ENCODE data around the gene RFK. TPM values are rescaled to one million over a fixed set of nuclear protein-coding genes. Genes with fewer than 3 reads are reported as not detected.
"Not testable (repeated sequence)": the region's sequence is repeated elsewhere in the genome, so short reads cannot be mapped to it uniquely, and the experiment has no call there.

Gene RFK
- polyA plus RNA-seq (2013, experiment 1 of 2; ENCODE audit: insufficient read length) = 17.0 TPM
- polyA plus RNA-seq (2013, experiment 2 of 2; ENCODE audit: insufficient read length) = 18.8 TPM

DNA sequence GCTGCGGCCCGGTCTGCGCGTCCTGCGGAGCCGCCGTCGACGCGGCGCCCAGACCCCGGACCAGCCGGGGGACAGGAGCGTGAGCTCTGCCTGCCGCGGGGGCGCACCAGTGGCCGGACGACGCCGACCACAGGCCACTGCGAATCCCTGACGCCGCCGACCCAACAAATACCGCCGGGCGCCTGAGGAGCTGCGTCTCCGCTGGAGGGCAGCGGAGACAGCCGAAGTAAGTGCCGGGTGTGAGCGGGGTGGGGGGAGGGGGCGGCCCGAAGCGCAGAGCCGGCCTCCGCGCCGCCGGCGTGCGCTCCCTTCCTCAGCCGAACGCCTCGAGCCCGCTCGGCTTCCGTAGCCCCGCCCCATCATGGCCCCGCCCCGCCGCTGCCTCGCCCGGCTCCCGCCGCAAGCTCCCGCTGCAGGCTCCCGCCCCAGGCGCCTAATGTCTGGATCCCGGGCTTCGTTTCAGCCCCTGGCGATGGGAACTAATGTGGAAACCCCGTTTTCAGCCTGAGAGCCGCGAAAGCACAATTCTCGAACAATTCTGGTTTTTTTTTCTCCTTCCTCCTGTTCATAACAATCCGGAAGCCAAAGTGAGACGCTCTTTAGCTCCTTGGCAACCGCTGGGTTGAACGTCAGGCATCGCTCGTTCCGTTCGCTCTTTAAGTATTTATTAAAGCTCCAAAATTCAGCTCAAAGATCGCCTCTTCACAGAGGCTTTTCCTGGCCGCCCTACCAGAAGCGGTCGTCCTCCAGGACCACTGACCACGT is at the start of gene RFK:
Gene RFK, minus strand, starts transcription at position 232 of the 765 bp plus-strand sequence. CDS start 255 bp downstream, outside the sequence.
- peak; percentile 95 for DNase-seq

DNA sequence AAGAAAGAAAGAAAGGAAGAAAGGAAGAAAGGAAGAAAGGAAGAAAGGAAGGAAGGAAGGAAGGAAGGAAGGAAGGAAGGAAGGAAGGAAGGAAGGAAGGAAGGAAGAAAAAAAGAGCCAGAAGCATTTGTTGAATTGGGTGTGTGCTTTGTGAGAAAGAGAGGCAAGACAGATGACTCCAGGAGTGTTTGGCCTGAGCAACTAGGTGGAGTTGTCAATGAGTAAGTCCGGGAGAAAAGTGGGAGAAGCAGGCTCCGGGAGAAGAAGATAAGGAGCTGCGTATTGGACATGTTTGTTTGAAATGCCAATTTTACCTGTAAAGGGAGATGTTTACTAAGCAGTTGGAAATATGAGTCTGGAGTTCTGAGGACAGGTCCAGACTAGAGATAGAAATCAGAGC is 49.7 kb upstream of the RFK start:
- no peak for DNase-seq

DNA sequence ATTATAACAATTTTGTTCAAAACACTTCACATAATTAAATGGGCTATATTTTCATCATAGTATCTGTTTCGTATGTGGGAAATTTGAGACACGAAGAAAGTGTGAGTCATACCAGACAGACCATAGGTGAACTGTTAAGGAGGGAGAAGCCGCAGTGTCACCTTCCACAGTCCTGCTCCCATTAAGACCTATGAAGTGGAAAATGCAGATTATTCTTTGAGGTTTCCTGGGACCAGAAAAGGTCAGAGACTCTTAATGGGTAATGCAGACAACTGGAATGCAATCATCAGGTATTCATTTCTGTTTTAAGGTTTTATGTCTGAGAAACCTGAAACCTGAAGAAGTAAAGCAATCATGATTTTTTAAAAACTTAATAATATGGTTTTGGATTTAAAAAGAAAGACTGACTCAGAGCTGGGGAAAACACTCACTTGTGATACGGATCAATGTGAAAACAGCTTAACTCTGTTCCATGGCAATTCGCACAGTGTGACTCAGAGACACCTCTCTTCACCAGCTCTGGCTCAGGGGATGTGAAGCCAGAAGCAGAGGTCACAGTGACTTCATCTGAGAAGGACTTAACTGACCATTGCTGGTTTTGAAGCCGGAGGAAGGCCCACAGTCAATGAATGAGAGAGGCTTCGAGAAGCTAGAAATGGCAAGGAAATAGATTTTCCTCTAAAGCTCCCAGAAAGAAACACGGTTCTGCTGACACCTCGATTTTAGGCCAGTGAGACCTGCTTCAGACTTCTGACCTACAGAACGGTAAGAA is 47.5 kb upstream of the RFK start:
- no peak for DNase-seq

DNA sequence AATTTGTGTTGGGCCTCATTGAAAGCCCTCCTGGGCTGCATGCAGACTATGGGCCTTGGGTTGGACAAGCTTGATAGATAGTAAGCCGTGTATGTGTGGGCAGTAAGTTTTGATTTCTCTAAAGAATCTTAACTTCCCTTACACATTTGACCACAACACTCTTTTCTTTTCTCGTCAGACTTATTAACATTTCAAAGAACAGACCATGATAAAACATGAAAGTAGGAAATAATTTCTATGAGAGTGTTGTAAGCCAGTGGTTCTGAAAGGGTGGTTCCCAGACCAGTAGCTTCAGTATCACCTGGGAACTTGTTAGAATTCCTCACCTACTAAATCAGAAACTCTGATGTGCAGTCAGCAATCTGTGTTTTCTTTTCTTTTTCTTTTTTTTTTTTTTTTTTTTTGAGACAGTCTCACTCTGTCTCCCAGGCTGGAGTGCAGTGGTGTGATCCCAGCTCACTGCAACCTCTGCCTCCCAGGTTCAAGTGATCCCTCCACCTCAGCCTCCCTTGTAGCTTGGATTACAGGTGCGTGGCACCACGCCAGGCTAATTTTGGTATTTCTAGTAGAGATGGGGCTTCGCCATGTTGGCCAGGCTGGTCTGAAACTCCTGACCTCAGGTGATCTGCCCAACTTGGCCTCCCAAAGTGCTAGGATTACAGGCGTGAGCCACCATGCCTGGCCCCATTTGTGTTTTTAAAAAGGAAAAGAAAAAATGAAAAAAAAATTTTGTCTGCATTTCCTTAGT is 44.8 kb upstream of the RFK start:
- DNase-seq = no peak

DNA sequence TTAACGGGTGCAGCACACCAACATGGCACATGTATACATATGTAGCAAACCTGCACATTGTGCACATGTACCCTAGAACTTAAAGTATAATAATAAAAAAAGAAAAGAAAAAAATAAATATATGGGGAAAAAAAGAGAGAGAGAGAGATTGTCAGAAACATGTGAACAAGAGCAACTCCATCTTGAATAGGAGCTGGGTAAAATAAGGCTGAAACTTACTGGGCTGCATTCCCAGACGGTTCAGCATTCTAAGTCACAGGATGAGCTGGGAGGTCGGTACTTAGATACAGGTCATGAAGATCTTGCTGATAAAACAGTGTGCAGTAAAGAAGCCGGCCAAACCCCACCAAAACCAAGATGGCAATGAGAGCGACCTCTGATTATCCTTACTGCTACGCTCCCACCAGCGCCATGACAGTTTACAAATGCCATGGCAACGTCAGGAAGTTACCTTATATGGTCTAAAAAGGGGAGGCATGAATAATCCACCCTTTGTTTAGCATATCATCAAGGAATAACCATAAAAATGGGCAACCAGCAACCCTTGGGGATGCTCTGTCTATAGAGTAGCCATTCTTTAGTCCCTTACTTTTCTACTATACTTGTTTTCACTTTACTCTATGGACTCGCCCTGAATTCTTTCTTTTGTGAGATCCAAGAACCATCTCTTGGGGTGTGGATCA is 42.9 kb upstream of the RFK start:
- DNase-seq = not testable (repeated sequence)

DNA sequence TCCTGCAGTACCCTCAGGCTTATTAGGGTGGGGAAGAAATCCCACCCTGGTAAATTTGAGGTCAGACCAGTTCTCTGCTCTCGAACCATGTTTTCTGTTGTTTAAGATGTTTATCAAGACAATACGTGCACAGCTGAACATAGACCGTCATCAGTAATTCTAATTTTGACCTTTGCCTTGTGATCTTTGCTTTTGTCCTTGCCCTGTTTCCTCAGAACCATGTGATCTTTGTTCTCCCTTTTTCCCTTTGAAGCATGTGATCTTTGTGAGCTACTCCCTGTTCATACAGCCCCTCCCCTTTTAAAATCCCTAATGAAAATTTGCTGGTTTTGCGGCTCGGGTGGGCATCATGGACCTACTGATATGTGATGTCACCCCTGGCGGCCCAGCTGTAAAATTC is 40.7 kb upstream of the RFK start:
- DNase-seq = not testable (repeated sequence)

DNA sequence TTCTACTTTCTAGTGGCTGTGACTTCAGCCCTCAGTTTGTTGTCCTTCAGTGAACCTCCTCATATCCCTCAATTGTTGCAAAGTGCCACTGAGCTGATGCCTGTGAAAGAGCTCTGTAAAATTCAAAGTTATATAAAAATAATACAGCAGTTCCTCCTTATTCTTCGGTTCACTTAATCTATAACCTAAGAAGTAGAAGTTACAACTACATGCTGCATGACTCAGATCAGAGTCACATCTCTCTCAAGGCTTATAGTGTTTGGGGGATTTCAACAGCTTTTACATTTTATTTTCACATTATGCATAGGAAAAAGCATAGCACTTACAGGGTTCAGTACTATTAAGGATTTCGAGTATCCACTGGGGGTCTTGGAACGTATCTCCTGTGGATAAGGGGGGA is 39.6 kb upstream of the RFK start:
- DNase-seq = peak; percentile 27

DNA sequence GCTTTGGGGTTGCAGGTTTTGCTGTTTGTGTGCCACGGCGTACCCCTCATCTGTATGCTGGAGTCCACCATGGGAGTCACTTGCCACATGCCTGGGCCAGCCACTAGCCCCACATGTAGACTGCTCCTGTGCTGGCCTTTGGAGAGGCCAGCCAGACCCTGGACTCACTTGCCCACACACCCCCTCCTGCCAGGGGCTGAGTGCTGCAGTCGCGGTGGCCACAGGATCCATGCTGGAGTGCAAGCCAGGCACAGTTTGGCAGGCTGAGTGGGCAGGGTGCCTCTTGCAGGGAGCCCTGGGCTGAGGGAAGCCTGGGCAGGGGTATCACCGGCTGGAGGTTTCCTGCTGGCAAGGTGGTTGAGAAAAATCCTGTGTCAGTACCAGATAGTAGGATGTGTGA is 39.2 kb upstream of the RFK start:
- no peak for DNase-seq

DNA sequence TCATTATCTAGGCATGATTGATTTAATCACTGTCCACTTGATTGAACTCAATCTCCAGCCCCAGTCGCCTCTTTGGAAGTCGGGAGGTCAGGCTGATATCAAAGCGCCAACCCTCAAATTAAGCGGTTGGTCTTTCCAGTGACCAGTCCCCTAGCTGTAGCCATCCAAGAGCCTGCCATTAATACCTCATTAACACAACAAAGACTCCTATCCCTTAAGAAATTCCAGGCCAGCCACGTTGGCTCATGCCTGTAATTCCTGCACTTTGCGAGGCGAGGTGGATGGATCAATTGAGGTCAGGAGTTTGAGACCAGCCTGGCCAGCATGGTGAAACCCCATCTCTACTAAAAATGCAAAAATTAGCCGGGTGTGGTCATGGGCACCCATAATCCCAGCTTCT is 37.4 kb upstream of the RFK start:
- DNase-seq = no peak

DNA sequence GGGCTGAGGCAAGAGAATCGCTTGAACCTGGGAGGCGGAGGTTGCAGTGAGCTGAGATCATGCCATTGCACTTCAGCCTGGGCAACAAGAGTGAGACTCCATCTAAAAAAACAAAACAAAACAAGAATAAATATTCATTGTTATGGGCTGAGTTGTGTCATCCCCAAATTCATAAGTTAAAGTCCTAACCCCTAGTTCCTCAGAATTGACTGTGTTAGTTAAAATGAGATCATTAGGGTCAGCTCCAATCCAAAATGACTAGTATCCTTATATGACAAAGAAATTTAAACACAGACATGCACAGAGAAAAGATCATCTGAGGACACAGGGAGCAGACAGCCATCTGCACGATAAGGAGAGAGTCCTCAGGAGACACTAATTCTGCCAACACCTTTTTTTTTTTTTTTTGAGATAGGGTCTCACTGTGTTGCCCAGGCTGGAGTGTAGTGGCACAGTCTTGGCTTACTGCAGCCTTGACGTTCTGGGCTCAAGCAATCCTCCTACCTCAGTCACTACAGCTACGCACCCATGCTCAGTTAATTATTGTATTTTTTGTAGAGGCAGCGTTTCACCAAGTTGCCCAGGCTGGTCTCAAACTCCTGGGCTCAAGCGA is 32.7 kb upstream of the RFK start:
- DNase-seq = no peak

DNA sequence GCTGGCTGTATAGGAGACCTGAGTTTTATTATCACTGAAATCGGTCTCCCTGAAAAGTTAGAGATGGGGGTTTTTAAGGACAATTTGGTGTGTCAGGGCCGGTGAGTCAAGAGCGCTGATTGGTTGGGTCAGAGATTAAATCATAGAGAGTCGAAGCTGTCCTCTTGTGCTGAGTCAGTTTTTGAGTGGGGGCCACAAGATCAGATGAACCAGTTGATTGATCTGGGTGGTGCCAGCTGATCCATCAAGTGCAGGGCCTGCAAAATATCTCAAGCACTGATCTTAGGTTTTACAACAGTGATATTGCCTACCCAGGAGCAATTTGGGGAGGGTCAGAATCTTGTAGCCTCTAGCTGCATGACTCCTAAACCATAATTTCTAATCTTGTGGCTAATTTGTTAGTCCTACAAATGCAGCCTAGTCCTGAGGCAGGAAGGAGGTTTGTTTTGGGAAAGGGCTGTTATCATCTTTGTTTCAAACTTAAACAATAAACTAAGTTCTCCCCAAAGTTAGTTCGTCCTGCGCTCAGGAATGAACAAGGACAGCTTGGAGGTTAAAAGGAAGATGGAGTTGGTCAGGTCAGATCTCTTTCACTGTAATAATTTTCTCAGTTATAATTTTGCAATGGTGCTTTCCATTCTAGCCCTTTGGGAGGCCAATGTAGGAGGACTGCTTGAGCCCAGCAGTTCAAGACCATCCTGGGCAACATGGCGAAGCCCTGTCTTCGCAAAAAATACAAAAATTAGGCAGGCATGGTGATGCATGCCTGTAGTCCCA is 31.6 kb upstream of the RFK start:
- no peak for DNase-seq

DNA sequence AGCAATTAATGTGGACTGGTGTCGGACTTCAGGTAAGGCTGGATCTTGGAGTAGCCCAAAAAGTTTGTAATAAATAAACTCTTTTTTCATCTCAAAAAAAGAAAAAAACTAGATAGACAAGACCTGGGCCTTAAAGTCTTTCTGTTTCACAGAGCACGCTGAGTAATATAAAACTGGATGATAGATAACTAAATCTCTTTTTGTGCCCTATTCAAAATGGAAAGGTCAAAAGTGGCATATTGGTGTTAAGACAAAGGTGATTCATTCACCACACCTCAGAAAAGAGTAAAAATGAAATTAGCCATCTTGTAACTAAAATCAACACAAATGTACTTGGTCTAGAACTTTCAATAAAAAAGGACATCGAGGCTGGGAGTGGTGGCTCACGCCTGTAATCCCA is 30.3 kb upstream of the RFK start:
- DNase-seq = no peak

DNA sequence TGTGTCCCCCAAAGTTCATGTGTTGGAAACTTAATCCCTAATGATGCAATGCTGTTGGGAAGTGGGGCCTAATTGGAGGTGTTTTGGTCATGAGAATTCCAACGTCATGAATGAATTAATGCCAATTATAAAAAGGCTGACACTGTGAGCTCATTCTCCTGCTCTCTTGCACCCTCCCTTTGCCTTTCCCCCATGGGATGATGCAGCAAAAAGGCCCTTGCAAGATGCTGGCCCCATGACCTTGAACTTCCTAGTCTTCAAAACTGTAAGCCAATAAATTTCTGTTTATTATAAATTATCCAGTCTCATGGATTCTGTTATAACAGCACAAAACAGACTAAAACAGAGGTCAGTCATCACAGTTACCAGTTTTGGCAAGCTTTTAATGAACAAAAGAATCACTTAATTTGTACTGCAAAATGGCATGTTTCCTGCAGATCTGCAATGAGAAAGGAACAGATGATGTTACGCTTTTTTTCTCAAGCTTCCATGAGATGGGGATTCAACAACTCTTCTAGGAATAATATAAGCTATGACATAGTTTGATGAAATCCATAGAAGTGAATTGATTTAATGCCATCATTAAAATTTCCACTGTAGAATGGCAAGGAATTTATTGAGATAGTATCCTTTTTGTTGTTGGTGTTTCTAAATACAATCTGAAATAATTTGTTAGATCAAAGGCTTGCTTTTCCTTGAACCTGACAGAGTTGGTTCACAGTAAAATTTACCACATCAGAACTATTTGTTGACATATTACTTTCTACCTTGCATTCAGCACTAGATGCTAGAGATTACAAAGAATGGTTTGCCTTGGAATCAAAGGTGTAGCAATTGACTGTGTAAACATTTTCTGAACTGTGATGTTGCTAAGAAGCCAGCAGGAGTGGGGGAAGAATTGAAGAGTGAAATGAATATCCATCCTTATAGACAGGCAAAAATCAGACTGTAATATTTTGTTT is 29.3 kb upstream of the RFK start:
- DNase-seq = no peak

DNA sequence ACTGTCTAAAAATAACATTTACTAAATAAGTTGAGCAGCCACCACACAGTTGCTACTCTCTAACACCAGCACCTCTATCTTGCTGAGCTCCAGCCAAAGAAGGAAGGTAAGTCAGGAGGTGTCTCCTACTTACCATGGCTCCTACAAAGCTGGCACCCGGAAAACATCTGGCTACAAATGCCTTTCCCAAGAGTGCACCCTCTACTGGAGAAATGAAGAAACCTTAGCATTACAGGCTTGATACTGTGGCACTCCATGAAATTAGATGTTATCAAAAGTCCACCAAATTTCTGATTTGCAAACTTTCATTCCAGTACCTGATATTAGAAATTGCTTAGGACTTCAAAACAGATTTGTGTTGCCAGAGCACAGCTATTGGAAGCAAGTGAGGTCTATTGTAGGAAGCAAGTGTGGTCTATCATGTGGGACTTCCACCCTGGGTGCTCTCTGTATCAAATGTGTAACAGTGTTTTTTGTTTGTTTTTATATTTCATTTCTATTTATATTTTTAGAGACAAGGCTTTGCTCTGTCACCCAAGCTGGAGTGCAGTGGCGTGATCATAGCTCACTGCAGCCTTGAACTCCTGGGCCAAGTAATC is 25.7 kb upstream of the RFK start:
- peak; percentile 18 for DNase-seq

DNA sequence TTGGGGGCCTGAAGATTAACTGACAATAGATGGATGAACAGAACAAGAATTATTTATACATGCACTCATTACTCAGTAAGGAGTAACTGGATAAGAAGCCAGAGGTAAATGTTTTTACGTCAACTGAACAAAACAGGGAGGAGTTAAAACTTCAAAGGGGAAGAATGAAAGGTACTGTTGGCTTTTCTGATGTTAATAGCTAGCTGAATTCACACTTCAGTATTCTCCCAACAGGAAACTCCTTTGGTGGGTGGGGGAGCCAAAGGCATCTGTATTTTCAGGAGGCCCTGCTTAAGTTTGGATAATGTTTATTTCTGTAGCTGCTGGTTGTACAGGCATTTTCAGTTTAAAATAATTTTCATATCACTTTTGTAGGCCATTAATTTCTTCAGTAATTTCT is 23.2 kb upstream of the RFK start:
- no peak for DNase-seq

DNA sequence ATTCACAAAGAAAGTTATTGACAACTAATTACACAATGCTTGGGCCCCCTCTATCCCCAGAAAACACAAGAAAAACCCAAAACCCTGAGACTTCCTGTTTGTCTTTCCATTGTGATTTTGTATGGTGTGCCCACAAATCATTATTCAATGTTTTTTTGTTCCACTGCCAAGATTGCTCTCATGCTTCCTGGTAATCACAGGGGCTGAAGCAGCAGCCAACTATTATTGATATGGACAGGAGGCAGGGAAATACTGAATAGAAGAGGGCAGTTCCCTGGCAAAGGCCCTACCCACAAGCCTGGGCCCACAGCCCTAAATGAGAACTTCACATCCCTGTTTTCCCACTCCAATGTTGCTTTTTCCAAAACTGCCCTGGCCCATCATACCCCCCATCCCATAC is 21.5 kb upstream of the RFK start:
- DNase-seq = peak; percentile 33

DNA sequence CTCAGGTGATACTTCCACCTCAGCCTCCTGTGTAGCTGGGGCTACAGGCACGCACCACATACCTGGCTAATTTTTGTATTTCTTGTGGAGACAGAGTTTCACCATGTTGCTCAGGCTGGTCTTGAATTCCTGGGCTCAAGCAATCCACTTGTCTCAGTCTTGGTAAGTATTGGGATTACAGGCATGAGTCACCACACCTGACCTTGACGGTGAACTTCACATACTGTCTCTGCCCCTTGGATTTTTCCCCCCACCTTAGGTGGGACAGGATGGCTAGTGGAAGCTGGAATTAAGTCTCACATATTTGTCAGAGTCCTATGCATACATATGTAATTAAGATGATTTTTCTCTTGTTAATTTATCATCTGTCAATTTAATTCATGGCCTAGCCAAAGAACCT is 20.9 kb upstream of the RFK start:
- no peak for DNase-seq

DNA sequence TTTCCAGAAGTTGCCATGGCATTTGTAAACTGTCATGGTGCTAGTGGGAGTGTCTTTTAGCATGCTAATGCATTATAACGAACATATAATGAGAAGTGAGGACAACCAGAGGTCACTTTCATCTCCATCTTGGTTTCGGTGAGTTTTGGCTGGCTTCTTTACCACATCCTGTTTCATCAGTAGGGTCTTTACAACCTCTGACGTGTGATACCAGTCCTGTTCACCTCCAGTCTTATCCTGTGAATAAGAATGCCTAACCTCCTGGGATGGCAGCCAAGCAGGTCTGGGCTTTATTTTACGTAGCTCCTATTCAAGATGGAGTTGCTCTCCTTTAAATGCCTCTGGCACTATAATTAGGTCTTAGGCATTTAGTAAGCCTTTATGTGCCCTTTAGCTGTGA is 20.4 kb upstream of the RFK start:
- no peak for DNase-seq

DNA sequence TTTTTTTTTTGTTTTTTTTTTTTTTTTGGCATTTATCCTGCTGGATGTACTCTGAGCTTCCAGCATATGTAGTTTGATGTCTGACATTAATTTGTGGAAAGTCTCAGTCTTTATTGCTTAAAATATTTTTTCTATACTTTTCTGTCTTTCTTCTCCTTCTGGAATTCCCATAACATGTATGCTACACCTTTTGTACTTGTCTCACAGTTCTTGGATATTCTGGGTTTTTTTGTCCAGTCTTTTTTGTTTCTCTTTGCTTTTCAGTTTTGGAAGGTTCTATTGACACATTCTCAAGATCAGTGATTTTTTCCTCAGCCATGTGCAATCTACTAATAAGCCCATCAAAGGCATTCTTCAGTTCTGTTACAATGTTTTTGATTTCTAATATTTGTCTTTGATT is 19.4 kb upstream of the RFK start:
- no peak for DNase-seq

DNA sequence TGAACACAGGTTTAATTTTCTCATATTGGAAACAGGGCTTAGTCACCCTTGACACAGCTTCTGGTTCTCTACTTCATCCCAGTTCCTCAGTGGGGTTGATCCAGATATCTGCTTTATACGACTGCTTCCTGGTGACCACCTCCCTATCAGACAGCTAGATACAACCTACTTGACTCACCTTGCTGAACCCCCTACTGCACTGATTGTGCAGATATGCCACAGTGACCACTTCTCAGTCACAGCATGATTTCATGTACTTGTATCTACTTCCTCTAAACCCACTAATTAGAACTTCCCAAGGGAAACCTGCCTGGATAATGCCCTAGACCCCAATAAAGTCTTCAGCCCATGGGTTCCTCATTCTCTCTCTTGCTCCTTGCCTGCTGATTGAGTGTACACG is 18.4 kb upstream of the RFK start:
- DNase-seq = no peak

All from fibroblast of skin of scalp (primary cell).